Glutamatergic neuron (in vitro differentiated cells): ENCODE data around the gene MAPT. TPM values are rescaled to one million over a fixed set of nuclear protein-coding genes. Genes with fewer than 3 reads are reported as not detected.

Experiments used
- DNase-seq: peaks from one replicate; pipeline ENCODE4 v3.0.0; 2022
- H3K27ac Mint-ChIP-seq: one replicate; pipeline ENCODE4 v1.8.0; 2020; ENCODE audit warnings: mild to moderate bottlenecking, mixed read lengths, inconsistent platforms; ENCODE audit not compliant: unreplicated experiment
- H3K27me3 Mint-ChIP-seq: one replicate; pipeline ENCODE4 v1.8.0; 2020; ENCODE audit warnings: mild to moderate bottlenecking, moderate library complexity, mixed read lengths, inconsistent platforms; ENCODE audit not compliant: unreplicated experiment
- H3K36me3 Mint-ChIP-seq: one replicate; pipeline ENCODE4 v1.8.0; 2020; ENCODE audit warnings: mild to moderate bottlenecking, mixed read lengths, inconsistent platforms; ENCODE audit not compliant: unreplicated experiment
- H3K4me1 Mint-ChIP-seq: one replicate; pipeline ENCODE4 v1.8.0; 2020; ENCODE audit warnings: mild to moderate bottlenecking, low read depth, mixed read lengths, inconsistent platforms; ENCODE audit not compliant: unreplicated experiment
- H3K4me3 Mint-ChIP-seq: one replicate; pipeline ENCODE4 v1.8.0; 2020; ENCODE audit warnings: mild to moderate bottlenecking, mixed read lengths, inconsistent platforms; ENCODE audit not compliant: unreplicated experiment
- H3K9me3 Mint-ChIP-seq: one replicate; pipeline ENCODE4 v1.8.0; 2020; ENCODE audit warnings: mild to moderate bottlenecking, moderate library complexity, mixed read lengths, inconsistent platforms; ENCODE audit not compliant: unreplicated experiment
- CTCF ChIP-seq: fragments of 200-600 bp; sonication (generic); IDR thresholded peaks from one replicate; pipeline ENCODE4 v1.5.0; 2021; ENCODE audit not compliant: partially characterized antibody, unreplicated experiment
- total RNA-seq: library from RNA; stranded (reverse); fragmentation: NEBNext Ultra II Directional; extraction: Animal tissue kit (Norgen Biotek cat#: 25700); gene quantifications from one replicate; pipeline ENCODE4 v1.2.1, GENCODE V29; 2021; ENCODE audit not compliant: unreplicated experiment

MAPT gene
- total RNA-seq, 1 donor from 2014 or later: 123 TPM

GRCh38 chr17:45849536-45849990 lies 44.8 kb upstream of the MAPT start:
- no peak for DNase-seq
- peak; percentile 23 for TF ChIP-seq CTCF
- peaks cover 6% of the 10 kb centered on the region for H3K9me3 Mint-ChIP-seq
- peaks cover 5% of the 10 kb centered on the region for H3K4me1 Mint-ChIP-seq
- no peak overlapping the region for H3K27ac Mint-ChIP-seq
- H3K27me3 Mint-ChIP-seq: peaks cover 2% of the 10 kb centered on the region
- H3K36me3 Mint-ChIP-seq: no peaks in the 10 kb centered on the region
- no peak overlapping the region for H3K4me3 Mint-ChIP-seq

- no peak for DNase-seq
- no peak for TF ChIP-seq CTCF
Observed at GRCh38 chr17:45850011-45850410, 44.3 kb upstream of the MAPT start.

GRCh38 chr17:45850468-45850867 lies 43.9 kb upstream of the MAPT start:
- Mint-ChIP-seq H3K4me1 (peaks cover 5% of the 10 kb centered on the region), H3K27ac (no peak overlapping the region), H3K36me3 (no peaks in the 10 kb centered on the region), H3K4me3 (no peak overlapping the region), H3K27me3 (peaks cover 5% of the 10 kb centered on the region), H3K9me3 (peaks cover 8% of the 10 kb centered on the region)
- DNase-seq: no peak
- TF ChIP-seq CTCF: no peak

More at GRCh38 chr17:45850011-45850410, 44.3 kb upstream of the MAPT start:
- no peak overlapping the region for H3K27ac Mint-ChIP-seq
- no peaks in the 10 kb centered on the region for H3K36me3 Mint-ChIP-seq
- H3K4me3 Mint-ChIP-seq: no peak overlapping the region
- peaks cover 8% of the 10 kb centered on the region for H3K9me3 Mint-ChIP-seq
- H3K27me3 Mint-ChIP-seq: peaks cover 2% of the 10 kb centered on the region
- peaks cover 5% of the 10 kb centered on the region for H3K4me1 Mint-ChIP-seq

GRCh38 chr17:45851022-45851421 lies 43.3 kb upstream of the MAPT start:
- DNase-seq: no peak
- H3K4me1 Mint-ChIP-seq: peaks cover 7% of the 10 kb centered on the region
- H3K27ac Mint-ChIP-seq: no peak overlapping the region
- TF ChIP-seq CTCF: no peak
- no peak overlapping the region for H3K4me3 Mint-ChIP-seq
- no peaks in the 10 kb centered on the region for H3K36me3 Mint-ChIP-seq
- H3K9me3 Mint-ChIP-seq: peaks cover 6% of the 10 kb centered on the region
- peaks cover 5% of the 10 kb centered on the region for H3K27me3 Mint-ChIP-seq

GRCh38 chr17:45851464-45851863 lies 42.9 kb upstream of the MAPT start:
- Mint-ChIP-seq H3K4me3 (no peak overlapping the region), H3K36me3 (no peaks in the 10 kb centered on the region), H3K9me3 (peaks cover 6% of the 10 kb centered on the region)

More at GRCh38 chr17:45851464-45851863, 42.9 kb upstream of the MAPT start:
- no peak for DNase-seq
- Mint-ChIP-seq H3K27me3 (peaks cover 5% of the 10 kb centered on the region), H3K4me1 (peaks cover 7% of the 10 kb centered on the region), H3K27ac (no peak overlapping the region)
- TF ChIP-seq CTCF: no peak
